Liver (tissue), 9 donors: ENCODE data around the gene SPRR2A. TPM values are rescaled to one million over a fixed set of nuclear protein-coding genes. Genes with fewer than 3 reads are reported as not detected.

Source experiments
- DNase-seq: peaks from one replicate; pipeline ENCODE4 v3.0.0-alpha.2; 2017; ENCODE audit warnings: low spot score
- H3K27ac ChIP-seq, 2 donors: one replicate each; pipeline ENCODE4 v1.7.0; 2013; ENCODE audit warnings: inconsistent platforms in 2 of 2, low read length in 2 of 2, control low read depth in 1 of 2, low read depth in 1 of 2, mild to moderate bottlenecking in 1 of 2
- H3K27me3 ChIP-seq, 4 donors: one replicate each; pipeline versions ENCODE4 v1.6.1 to v1.7.0; 2013; ENCODE audit warnings: low read length in 3 of 4, inconsistent platforms in 1 of 4, mild to moderate bottlenecking in 1 of 4, moderate library complexity in 1 of 4; ENCODE audit not compliant: control insufficient read depth in 4 of 4, insufficient read depth in 4 of 4
- H3K36me3 ChIP-seq, 4 donors: one replicate each; pipeline versions ENCODE4 v1.6.1 to v1.7.0; 2013; ENCODE audit warnings: low read length in 3 of 4, mild to moderate bottlenecking in 3 of 4, low read depth in 1 of 4, moderate library complexity in 1 of 4; ENCODE audit not compliant: control insufficient read depth in 4 of 4, insufficient read depth in 3 of 4
- H3K4me1 ChIP-seq, 4 donors: one replicate each; pipeline versions ENCODE4 v1.6.1 to v1.7.0; 2013; ENCODE audit warnings: low read length in 3 of 4, mild to moderate bottlenecking in 3 of 4, moderate library complexity in 1 of 4; ENCODE audit not compliant: control insufficient read depth in 4 of 4, insufficient read depth in 4 of 4
- H3K4me3 ChIP-seq, 3 donors: one replicate each; pipeline versions ENCODE4 v1.6.1 to v1.7.0; 2013; ENCODE audit warnings: low read length in 3 of 3, control low read depth in 1 of 3, low read depth in 1 of 3, mild to moderate bottlenecking in 1 of 3
- H3K9ac ChIP-seq, 2 donors: one replicate each; pipeline ENCODE4 v1.7.0; 2013; ENCODE audit warnings: low read length in 2 of 2, mild to moderate bottlenecking in 2 of 2, moderate library complexity in 2 of 2, control low read depth in 1 of 2, low read depth in 1 of 2
- H3K9me3 ChIP-seq, 4 donors: one replicate each; pipeline versions ENCODE4 v1.6.1 to v1.7.0; 2013; ENCODE audit warnings: low read length in 3 of 4; ENCODE audit not compliant: control insufficient read depth in 4 of 4
- EGR1 ChIP-seq, 2 donors: IDR thresholded peaks; 2 replicates each; pipeline ENCODE4 v1.6.1; 2016 to 2018; ENCODE audit warnings: antibody characterized with exemption in 2 of 2, low read depth in 2 of 2
- FOXA1 ChIP-seq: IDR thresholded peaks from 2 replicates; pipeline ENCODE4 v1.6.1; 2016; ENCODE audit warnings: antibody characterized with exemption
- FOXA2 ChIP-seq: IDR thresholded peaks from 2 replicates; pipeline ENCODE4 v1.6.1; 2016; ENCODE audit warnings: antibody characterized with exemption
- GABPA ChIP-seq, 2 donors: IDR thresholded peaks in 1 of 2; conservative IDR thresholded peaks in 1 of 2; 2 replicates each; pipeline ENCODE4 v1.6.1; 2016; ENCODE audit warnings: antibody characterized with exemption in 2 of 2, mild to moderate bottlenecking in 1 of 2, moderate library complexity in 1 of 2
- HNF4A ChIP-seq, 2 donors: conservative IDR thresholded peaks; 2 replicates each; pipeline ENCODE4 v1.6.1; 2016; ENCODE audit warnings: antibody characterized with exemption in 2 of 2, mild to moderate bottlenecking in 2 of 2
- HNF4G ChIP-seq: IDR thresholded peaks from 2 replicates; pipeline ENCODE4 v1.6.1; 2016; ENCODE audit warnings: antibody characterized with exemption
- JUND ChIP-seq, 2 donors: IDR thresholded peaks; 2 replicates each; pipeline ENCODE4 v1.6.1; 2016; ENCODE audit warnings: antibody characterized with exemption in 2 of 2
- NR2F2 ChIP-seq: IDR thresholded peaks from 2 replicates; pipeline ENCODE4 v1.6.1; 2016; ENCODE audit warnings: antibody characterized with exemption
- RAD21 ChIP-seq, 2 donors: IDR thresholded peaks; 2 replicates each; pipeline ENCODE4 v1.6.1; 2016; ENCODE audit warnings: antibody characterized with exemption in 2 of 2, mild to moderate bottlenecking in 2 of 2
- RXRA ChIP-seq, 2 donors: IDR thresholded peaks; 2 replicates each; pipeline ENCODE4 v1.6.1; 2017 to 2018; ENCODE audit warnings: antibody characterized with exemption in 2 of 2, mild to moderate bottlenecking in 1 of 2
- SP1 ChIP-seq: IDR thresholded peaks from 2 replicates; pipeline ENCODE4 v1.6.1; 2018; ENCODE audit warnings: antibody characterized with exemption, mild to moderate bottlenecking
- TAF1 ChIP-seq: conservative IDR thresholded peaks from 2 replicates; pipeline ENCODE4 v1.6.1; 2016; ENCODE audit warnings: antibody characterized with exemption, mild to moderate bottlenecking
- YY1 ChIP-seq: IDR thresholded peaks from 2 replicates; pipeline ENCODE4 v1.6.1; 2016; ENCODE audit warnings: antibody characterized with exemption, mild to moderate bottlenecking
- WGBS: extraction: QIAGEN DNeasy Blood & Tissue Kit; methylation state at CpG from one replicate; pipeline ENCODE4 v1.1.7; 2013; 5-methylcytosine and 5-hydroxymethylcytosine counted together
- polyA plus RNA-seq, 2 donors: library from polyadenylated mRNA; stranded (reverse) in 1 of 2; unstranded in 1 of 2; fragments of 200-250 nt in 1 of 2; fragments of >200 nt in 1 of 2; fragmentation: Nextera tagmentation in 1 of 2; extraction: Ambion mirVana in 1 of 2; gene quantifications; one replicate each; pipeline versions ENCODE4 v1.2.1 to v1.2.3, GENCODE V29; 2013 to 2015
- total RNA-seq, 2 donors: library from RNA; depleted of rRNA; stranded (reverse); fragments of >200 nt; gene quantifications; one replicate each; pipeline ENCODE4 v1.2.3, GENCODE V29; 2014
- TF ChIP-seq, protein P1 (sequence below): IDR thresholded peaks from 2 replicates; pipeline ENCODE4 v1.6.1; 2016; ENCODE audit warnings: antibody characterized with exemption, mild to moderate bottlenecking
- TF ChIP-seq, protein P2 (sequence below): fragments of 150-350 bp; IDR thresholded peaks from 2 replicates; pipeline ENCODE4 v1.5.1; 2017; ENCODE audit warnings: improper control_type of control experiment, low read depth, low read length; ENCODE audit not compliant: missing input control
- TF ChIP-seq, protein P3 (sequence below): IDR thresholded peaks from 2 replicates; pipeline ENCODE4 v1.6.1; 2016; ENCODE audit warnings: antibody characterized with exemption
- TF ChIP-seq, protein P4 (sequence below): IDR thresholded peaks from 2 replicates; pipeline ENCODE4 v1.6.1; 2016; ENCODE audit warnings: antibody characterized with exemption
- TF ChIP-seq, protein P5 (sequence below): IDR thresholded peaks from 2 replicates; pipeline ENCODE4 v1.6.1; 2016; ENCODE audit warnings: antibody characterized with exemption
- donor health status: healthy.
- donor health status: healthy.
- donor health status: healthy.
- donor health status: healthy.
- donor health status: healthy.

SPRR2A gene
- total and polyA plus RNA-seq, 4 donors = not detected

DNA sequence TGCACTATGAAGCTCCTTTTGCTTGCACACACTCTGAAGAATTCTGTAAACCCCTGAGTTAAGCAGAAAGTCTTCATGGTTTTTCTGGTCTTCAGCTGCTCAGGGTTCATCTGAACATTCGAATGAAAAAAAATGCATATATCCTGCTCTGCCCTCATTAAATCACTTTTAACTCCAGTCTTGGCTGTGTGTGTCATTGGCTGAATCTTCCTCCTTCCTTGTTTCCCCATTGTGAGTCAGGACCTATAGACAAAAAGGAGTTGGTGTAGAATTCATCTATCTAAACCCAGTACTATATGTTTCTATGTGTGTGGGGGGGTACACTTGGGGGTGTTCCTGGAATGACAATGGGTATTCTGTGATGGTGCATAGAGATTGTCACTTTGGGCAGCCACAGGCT is 32.9 kb downstream of the SPRR2A start:
- Histone ChIP-seq H3K9me3 (no peaks in the 10 kb centered on the region), H3K27me3 (no peaks in the 10 kb centered on the region), H3K36me3 (no peaks in the 10 kb centered on the region), H3K4me1 (no peaks in the 10 kb centered on the region), H3K4me3 (no peak overlapping the region), H3K9ac (no peak overlapping the region), H3K27ac (no peak overlapping the region)
- DNase-seq = no peak
- TF ChIP-seq JUND (IDR thresholded peaks at IDR 0.05) = no peak
- no peak for TF ChIP-seq TAF1
- TF ChIP-seq, protein P1, sequence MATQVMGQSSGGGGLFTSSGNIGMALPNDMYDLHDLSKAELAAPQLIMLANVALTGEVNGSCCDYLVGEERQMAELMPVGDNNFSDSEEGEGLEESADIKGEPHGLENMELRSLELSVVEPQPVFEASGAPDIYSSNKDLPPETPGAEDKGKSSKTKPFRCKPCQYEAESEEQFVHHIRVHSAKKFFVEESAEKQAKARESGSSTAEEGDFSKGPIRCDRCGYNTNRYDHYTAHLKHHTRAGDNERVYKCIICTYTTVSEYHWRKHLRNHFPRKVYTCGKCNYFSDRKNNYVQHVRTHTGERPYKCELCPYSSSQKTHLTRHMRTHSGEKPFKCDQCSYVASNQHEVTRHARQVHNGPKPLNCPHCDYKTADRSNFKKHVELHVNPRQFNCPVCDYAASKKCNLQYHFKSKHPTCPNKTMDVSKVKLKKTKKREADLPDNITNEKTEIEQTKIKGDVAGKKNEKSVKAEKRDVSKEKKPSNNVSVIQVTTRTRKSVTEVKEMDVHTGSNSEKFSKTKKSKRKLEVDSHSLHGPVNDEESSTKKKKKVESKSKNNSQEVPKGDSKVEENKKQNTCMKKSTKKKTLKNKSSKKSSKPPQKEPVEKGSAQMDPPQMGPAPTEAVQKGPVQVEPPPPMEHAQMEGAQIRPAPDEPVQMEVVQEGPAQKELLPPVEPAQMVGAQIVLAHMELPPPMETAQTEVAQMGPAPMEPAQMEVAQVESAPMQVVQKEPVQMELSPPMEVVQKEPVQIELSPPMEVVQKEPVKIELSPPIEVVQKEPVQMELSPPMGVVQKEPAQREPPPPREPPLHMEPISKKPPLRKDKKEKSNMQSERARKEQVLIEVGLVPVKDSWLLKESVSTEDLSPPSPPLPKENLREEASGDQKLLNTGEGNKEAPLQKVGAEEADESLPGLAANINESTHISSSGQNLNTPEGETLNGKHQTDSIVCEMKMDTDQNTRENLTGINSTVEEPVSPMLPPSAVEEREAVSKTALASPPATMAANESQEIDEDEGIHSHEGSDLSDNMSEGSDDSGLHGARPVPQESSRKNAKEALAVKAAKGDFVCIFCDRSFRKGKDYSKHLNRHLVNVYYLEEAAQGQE = no peak
- no peak for TF ChIP-seq FOXA1
- TF ChIP-seq SP1 = no peak
- TF ChIP-seq HNF4A (conservative IDR thresholded peaks at IDR 0.05) = no peak
- no peak for TF ChIP-seq HNF4G
- TF ChIP-seq, protein P2, sequence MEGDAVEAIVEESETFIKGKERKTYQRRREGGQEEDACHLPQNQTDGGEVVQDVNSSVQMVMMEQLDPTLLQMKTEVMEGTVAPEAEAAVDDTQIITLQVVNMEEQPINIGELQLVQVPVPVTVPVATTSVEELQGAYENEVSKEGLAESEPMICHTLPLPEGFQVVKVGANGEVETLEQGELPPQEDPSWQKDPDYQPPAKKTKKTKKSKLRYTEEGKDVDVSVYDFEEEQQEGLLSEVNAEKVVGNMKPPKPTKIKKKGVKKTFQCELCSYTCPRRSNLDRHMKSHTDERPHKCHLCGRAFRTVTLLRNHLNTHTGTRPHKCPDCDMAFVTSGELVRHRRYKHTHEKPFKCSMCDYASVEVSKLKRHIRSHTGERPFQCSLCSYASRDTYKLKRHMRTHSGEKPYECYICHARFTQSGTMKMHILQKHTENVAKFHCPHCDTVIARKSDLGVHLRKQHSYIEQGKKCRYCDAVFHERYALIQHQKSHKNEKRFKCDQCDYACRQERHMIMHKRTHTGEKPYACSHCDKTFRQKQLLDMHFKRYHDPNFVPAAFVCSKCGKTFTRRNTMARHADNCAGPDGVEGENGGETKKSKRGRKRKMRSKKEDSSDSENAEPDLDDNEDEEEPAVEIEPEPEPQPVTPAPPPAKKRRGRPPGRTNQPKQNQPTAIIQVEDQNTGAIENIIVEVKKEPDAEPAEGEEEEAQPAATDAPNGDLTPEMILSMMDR = no peak
- no peak for TF ChIP-seq RAD21 (IDR thresholded peaks at IDR 0.05)
- TF ChIP-seq, protein P3, sequence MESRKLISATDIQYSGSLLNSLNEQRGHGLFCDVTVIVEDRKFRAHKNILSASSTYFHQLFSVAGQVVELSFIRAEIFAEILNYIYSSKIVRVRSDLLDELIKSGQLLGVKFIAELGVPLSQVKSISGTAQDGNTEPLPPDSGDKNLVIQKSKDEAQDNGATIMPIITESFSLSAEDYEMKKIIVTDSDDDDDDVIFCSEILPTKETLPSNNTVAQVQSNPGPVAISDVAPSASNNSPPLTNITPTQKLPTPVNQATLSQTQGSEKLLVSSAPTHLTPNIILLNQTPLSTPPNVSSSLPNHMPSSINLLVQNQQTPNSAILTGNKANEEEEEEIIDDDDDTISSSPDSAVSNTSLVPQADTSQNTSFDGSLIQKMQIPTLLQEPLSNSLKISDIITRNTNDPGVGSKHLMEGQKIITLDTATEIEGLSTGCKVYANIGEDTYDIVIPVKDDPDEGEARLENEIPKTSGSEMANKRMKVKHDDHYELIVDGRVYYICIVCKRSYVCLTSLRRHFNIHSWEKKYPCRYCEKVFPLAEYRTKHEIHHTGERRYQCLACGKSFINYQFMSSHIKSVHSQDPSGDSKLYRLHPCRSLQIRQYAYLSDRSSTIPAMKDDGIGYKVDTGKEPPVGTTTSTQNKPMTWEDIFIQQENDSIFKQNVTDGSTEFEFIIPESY = no peak
- TF ChIP-seq NR2F2 = no peak
- no peak for TF ChIP-seq YY1
- no peak for TF ChIP-seq GABPA (IDR thresholded peaks at IDR 0.05 in 1 of 2, conservative IDR thresholded peaks at IDR 0.05 in 1 of 2)
- no peak for TF ChIP-seq EGR1 (IDR thresholded peaks at IDR 0.05; ENCODE audit: low read depth in 2 of 2)
- TF ChIP-seq RXRA (IDR thresholded peaks at IDR 0.05) = no peak
- TF ChIP-seq, protein P4, sequence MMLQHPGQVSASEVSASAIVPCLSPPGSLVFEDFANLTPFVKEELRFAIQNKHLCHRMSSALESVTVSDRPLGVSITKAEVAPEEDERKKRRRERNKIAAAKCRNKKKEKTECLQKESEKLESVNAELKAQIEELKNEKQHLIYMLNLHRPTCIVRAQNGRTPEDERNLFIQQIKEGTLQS = no peak
- no peak for TF ChIP-seq FOXA2
- TF ChIP-seq, protein P5, sequence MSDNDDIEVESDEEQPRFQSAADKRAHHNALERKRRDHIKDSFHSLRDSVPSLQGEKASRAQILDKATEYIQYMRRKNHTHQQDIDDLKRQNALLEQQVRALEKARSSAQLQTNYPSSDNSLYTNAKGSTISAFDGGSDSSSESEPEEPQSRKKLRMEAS = no peak
- WGBS = 83% methylated on average over 1 of the region's 1 CpG
